NCI-H1417 treated with DMSO at 0.1 percent for 48 hours (cell line): Measurements from ENCODE around the gene SRSF1.

Source experiments
- DNase-seq: peaks from one replicate; lab custom pipeline; 2025; lab: John Stamatoyannopoulos, UW

SRSF1 gene

DNA sequence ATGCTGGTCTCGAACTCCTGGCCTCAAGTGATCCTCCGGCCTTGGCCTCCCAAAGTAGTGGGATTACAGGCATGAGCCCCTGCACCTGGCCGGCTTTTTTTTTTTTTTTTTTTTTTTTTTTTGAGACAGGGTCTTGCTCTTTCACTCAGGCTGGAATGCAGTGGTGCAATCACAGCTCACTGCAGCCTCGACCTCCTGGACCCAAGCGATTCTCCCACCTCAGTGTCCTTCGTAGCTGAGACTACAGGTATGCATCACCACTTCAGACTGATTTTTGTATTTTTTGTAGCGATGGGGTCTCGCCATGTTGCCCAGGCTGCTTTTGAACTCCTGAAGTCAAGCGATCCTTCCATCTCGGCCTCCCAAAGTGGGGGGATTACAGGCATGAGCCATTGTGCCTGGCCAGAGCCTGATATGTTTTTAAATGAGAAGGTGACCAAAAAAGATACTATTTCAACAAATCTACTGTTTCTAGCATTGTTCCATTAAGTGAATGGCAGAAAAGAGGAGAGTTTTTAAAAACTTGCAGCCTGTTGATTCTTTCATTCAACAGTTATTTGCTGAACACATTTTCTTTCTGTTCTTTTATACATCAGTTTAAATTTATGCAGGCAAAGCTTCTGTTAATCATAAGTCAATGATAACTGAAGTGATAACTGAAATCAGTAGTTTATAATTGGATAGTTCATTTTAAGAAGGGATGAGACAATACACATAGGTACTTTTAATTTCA lies 3.2 kb upstream of the SRSF1 start:
- DNase-seq = no peak

- DNase-seq = no peak
These were observed 998 bp upstream of the SRSF1 start for GRCh38 chr17:58007781-58008706.

DNA sequence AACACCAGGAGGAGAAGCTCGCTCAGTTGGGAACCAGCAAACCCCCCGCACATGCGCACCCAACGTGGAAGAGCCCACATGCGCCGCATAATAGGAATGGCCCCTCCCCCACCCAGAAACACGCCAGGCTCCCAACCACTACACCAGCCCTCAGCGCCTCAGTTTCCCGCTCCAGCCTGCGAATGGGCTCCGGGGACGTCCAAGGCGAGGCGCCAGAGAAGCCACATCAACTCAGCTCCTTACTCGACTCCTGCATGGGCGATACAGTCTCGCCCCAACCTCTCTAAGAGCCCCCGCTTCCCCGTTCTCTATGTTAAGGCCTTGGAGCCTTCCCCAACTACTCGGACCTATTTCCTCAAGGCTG lies 504 bp downstream of the SRSF1 start:
- no peak for DNase-seq

GRCh38 chr17:58005728-58006559 lies 1.1 kb downstream of the SRSF1 start:
- no peak for DNase-seq

DNA sequence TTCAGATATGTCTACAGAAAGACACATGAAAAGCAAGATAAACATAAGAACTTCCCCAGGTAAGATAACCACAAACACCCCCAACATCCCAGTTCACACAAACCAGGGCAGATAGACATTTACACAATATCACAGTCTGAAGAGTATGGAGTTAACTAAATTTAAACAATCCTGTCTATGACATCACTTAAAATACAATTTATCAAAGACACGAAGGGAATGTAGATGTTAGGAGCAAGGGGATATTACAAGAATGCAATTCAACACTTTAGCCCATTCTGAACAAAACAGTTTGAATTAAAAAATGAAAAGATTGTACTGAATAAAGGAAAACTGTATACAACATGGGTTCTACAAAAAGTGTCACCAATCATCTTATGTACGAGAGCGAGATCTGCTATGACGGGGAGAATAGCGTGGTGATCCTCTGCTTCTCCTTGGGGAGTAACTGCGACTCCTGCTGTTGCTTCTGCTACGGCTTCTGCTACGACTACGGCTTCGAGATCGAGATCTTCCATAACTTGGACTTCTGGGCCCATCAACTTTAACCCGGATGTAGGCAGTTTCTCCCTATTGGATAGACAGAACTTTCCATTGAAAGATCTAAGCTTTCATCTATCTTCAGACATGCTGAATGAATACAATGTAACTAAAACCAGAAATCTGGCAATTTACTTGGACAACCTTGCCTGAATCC lies 1.9 kb downstream of the SRSF1 start:
- no peak for DNase-seq

GRCh38 chr17:58004060-58004459 lies 3.0 kb downstream of the SRSF1 start:
- no peak for DNase-seq

GRCh38 chr17:58002973-58003372 lies 4.1 kb downstream of the SRSF1 start:
- no peak for DNase-seq

DNA sequence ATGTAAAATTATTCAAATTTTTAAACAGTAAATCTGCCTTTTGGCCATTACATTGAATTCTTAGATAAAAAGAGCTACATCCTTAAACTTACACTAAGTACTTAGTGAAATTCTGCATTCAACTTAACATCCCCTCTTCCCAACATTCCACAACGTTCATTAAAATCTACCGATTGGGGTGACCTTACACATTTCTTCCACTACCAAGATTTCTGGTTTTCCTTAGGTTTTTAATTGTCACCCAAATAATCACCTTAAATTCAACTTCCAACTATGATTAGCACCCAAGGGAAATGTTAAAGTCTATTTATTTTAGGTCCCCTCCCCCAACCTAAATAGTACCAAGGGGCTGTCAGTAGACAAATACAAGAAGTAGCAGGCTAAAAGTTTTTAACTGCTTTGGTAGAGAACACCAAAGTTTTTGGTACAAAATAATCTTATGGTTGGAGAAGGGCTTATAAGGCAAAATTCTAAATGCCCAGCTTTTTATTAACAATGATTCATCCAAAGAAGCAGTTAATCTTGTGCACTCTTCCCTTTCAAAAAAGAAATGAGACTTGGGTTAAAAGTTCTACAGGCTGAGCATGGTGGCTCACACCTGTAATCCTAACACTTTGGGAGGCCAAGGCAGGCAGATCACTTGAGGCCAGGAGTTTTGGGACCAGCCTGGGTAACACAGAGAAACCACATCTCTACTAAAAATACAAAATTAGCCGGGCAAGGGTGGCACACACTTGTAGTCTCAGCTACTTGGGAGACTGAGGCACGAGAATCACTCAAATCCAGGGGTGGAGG lies 4.7 kb downstream of the SRSF1 start:
- no peak for DNase-seq

GRCh38 chr17:58001461-58002124 lies 5.5 kb downstream of the SRSF1 start:
- DNase-seq = no peak

DNA sequence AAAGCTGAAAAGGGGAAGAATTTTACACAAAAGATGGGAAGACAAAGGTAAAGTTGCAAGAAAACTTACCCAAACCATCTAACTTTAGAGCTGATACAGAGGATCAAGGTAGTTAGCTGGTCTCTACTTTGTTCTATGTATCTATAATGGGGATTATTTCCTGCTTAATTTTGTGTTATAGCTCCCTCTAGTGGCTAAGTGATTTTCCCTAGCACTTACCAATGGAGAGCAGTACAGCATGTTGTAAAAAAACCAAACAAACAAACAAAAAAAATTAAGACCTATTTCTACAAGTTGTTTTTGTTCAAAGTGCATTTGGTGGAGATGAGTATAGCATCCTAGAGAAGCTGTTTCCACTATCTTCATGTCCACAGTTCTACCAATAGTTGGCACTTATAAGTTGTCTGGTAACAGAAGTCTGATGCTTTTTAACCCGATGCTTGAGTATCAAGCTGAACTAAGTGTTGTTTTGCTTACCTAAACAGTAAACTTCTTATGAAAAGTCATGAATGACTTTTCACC lies 7.5 kb downstream of the SRSF1 start:
- peak; percentile 50 for DNase-seq

DNA sequence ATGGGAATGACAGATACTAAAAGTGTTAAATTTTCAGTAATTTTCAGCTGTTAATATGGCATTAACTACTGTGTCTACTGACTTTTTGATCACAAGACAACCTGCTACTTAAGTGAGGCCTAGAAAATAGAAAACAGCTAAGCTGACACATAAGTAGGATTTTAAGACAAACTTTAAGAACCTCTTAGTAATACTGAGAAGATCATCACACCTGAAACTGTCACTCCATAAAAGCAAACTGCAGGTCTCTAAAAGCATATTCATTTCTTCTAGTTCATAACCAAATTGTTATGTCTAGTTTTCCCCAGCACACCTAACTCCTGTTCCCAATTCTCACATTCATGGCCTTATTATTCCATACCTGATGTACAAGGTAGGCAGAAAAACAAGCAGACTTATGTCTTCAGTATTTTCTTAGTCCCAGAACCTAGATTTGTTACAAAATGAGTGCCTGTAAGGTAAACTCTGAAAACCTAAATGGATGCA lies 8.0 kb downstream of the SRSF1 start:
- DNase-seq = no peak

- no peak for DNase-seq
These were observed 9.8 kb downstream of the SRSF1 start for GRCh38 chr17:57997085-57997809.

DNA sequence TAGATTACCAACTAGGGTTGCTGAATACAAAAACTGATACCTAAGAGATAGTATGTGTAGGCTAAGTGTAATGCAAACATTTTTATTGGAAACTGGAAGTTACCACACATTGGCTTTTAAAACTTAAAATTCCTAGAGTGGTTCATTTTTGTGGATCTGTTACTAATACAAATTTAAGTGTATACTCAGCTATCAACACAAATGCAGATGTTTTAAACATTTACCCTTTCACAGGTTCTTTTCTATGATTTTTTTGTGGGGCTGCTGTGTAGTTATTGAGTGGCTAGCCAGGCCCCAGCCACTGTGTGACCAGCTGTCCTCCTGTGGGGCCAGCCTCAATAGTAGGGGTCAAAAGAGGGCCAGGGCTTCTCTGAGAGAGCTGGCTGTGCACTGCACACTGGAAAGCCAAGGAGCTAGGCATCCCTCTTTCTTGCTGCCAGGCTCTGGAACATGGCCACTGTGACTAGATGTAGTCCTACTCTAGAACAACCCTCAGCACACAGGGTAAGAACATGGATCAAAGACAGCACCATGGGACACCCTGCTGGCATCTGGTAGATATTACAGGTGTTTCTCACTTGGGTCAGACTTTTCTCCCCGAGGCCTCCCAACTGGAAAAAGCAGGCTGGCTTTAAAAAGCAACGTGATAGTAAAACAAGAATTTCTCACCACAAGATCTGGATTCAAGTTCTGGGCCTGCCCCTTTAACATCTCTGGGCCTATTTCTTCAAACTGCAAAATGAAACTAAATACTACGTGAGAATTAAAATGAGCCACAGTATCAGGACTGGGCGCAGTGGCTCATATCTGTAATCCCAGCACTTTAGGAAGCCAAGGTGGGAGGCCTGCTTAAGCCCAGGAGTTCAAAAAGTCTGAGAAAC lies 11.7 kb downstream of the SRSF1 start:
- no peak for DNase-seq

DNA sequence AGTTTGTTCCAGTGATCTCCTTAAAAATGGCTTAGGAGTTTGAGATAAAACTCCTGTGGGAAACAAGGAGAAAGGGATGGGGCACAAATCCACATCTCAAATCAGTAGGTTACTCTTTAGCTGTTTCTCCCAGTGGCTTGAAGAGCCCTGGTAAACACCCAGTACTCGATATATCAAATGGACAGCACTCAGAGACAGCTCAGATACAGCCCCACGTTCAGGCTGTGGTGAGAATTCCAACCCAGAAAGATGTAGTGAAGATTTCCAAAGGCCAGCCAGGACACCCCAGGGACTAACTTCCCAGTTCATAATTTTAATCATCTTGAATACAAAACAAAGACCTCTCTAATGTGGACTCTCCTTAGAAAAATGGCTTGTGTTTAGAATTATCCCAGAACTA lies 12.6 kb downstream of the SRSF1 start:
- DNase-seq = no peak

DNA sequence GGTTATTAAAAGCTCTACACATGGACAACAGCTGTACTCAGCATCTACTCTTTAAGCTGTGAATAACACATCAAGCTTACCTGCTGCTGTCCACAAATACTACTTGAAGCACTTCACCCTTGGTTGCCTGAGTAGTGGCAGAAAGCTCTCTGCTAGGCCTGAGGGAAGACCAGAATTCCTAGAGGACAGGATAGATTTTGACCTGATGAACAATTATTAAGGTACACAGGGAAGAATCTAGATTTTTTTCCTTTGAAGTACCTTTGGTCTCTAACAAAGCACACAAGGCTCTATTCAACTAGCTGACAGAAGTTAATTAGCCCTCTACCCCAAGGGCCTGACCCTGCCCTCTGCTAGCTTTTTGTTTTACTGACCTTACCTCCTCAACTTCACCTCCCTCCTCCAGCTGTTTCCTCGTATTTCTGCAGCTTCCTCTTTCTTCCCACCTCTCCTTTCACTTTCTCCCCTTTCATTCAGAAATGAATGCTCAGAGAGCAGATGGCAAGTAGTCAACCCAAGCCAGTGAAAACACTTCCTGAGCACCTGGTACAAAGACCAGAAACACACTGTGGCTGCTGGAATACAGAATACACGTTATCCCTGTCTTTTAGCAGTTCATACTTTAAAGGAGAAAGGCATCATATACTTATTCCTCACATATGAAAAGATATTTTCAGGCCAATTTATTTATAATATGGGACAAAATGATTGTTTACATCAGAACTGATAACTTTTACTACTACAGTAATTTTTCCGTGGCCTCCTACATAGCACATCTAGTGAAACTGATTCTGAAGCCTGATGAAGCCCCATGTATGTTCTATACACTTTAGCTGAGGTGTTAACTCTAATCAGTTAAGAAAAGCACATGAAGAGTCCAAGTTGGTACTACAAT lies 13.3 kb downstream of the SRSF1 start:
- peak; percentile 44 for DNase-seq

DNA sequence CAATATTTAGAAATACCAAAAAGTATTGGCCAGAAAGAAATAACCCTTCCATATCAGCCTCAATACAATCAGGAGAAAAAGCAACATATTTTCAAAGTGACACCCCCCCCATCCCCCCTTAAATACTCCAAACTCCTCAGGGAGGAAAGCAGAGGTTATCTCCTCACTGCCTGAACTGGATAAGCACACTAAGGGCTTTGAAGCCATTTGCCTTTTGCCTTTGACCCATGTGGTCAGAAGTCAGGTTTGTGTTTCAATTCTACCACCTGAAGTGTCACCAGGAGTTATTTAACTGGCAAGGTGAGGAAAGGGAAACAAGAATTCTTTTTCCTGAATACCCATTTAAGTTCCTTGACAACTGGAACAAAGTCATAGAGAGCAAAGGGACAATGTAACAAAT lies 15.5 kb downstream of the SRSF1 start:
- DNase-seq = no peak

GRCh38 chr17:57990037-57990436 lies 17.0 kb downstream of the SRSF1 start:
- no peak for DNase-seq
